Neutrophil (primary cell): ENCODE data around the gene CIT.

Experiments used
- H3K27ac ChIP-seq: fragments of 200-600 bp; sonication (generic); 2 replicates; pipeline ENCODE4 v1.5.1; 2016; ENCODE audit warnings: mild to moderate bottlenecking, moderate library complexity
- H3K27me3 ChIP-seq: fragments of 200-600 bp; sonication (generic); 2 replicates; pipeline ENCODE4 v1.6.0; 2016; ENCODE audit warnings: mild to moderate bottlenecking
- H3K36me3 ChIP-seq: fragments of 200-600 bp; sonication (generic); 2 replicates; pipeline ENCODE4 v1.5.1; 2017
- H3K4me1 ChIP-seq, 2 experiments: fragments of 200-600 bp in 1 of 2; sonication (generic) in 1 of 2; 1 replicate in 1 of 2; 2 replicates in 1 of 2; pipeline versions ENCODE4 v1.5.1 to v1.6.1; 2013 to 2016; ENCODE audit warnings: low read depth in 1 of 2, low read length in 1 of 2, mild to moderate bottlenecking in 1 of 2, moderate library complexity in 1 of 2; ENCODE audit not compliant: control insufficient read depth in 1 of 2, insufficient read depth in 1 of 2
- H3K4me3 ChIP-seq, 2 experiments: fragments of 200-600 bp in 1 of 2; sonication (generic) in 1 of 2; 1 replicate in 1 of 2; 2 replicates in 1 of 2; pipeline ENCODE4 v1.5.1; 2013 to 2016; ENCODE audit warnings: low read depth in 1 of 2, low read length in 1 of 2, mild to moderate bottlenecking in 1 of 2, moderate library complexity in 1 of 2
- H3K9me3 ChIP-seq: fragments of 200-600 bp; sonication (generic); 2 replicates; pipeline ENCODE4 v1.5.1; 2016
- TF ChIP-seq, protein P1 (sequence below): fragments of 200-600 bp; sonication (generic); IDR thresholded peaks from 2 replicates; pipeline ENCODE4 v1.5.1; 2016; ENCODE audit warnings: antibody characterized with exemption

The CIT gene

DNA sequence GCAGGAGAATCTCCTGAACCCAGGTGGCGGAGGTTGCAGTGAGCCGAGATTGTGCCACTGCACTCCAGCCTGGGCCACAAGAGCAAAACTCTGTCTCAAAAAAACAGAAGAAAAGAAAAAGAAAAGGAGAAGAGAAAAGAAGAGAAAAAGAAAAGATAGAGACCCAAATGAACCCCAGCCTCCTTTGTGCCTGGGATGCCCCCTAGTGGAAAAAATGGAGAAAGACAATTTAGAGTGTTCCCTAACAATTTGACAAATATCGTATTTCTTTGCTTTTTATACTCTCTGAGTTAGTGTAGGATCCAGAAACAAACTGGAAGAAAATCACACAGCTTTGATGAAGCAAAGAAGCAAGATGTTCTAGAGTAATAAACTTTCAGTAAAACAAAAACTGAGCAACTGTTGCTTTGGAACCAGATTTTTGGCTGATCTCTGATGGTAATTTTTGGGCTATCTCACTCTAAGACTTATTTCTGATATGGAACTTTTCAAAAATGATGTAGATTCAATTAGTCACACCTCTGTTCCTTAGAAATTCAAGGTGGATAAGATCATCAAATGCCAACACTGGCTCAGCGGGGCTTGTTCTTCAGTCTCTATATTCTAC is 227.8 kb downstream of the CIT start:
- Histone ChIP-seq H3K4me3 (no peak overlapping the region), H3K9me3 (no peaks in the 10 kb centered on the region), H3K4me1 (no peaks in the 10 kb centered on the region), H3K27me3 (no peaks in the 10 kb centered on the region), H3K36me3 (no peaks in the 10 kb centered on the region), H3K27ac (no peak overlapping the region)
- TF ChIP-seq, protein P1, sequence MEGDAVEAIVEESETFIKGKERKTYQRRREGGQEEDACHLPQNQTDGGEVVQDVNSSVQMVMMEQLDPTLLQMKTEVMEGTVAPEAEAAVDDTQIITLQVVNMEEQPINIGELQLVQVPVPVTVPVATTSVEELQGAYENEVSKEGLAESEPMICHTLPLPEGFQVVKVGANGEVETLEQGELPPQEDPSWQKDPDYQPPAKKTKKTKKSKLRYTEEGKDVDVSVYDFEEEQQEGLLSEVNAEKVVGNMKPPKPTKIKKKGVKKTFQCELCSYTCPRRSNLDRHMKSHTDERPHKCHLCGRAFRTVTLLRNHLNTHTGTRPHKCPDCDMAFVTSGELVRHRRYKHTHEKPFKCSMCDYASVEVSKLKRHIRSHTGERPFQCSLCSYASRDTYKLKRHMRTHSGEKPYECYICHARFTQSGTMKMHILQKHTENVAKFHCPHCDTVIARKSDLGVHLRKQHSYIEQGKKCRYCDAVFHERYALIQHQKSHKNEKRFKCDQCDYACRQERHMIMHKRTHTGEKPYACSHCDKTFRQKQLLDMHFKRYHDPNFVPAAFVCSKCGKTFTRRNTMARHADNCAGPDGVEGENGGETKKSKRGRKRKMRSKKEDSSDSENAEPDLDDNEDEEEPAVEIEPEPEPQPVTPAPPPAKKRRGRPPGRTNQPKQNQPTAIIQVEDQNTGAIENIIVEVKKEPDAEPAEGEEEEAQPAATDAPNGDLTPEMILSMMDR: peak; percentile 50

DNA sequence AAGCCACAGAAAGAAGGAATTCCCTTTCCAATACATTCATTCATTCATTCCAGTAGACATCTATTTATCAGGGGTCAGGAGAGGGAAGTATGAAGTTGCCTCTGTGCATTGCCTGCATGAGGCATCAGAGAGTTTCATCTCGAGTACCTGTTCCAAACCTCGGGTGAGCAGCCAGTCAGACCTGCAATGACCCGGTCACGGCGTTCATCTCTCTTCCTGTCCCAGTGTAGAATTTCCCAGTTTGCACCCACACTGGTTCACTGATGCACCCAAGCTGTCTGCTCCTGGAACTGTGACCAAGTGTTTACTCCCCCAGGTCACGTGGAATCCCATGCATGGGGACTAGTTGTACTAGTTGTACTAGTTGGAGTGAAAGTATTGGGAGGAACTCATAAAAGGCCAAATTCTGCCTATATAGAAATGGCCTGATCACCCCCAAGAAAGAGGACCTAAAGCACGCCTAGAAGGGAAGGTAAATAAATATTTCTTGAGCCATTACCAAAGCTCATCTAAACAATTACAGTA is 231.5 kb downstream of the CIT start:
- no peak overlapping the region for H3K27ac ChIP-seq
- H3K27me3 ChIP-seq: peaks cover 3% of the 10 kb centered on the region
- H3K36me3 ChIP-seq: no peaks in the 10 kb centered on the region
- no peaks in the 10 kb centered on the region for H3K9me3 ChIP-seq
- no peaks in the 10 kb centered on the region for H3K4me1 ChIP-seq
- H3K4me3 ChIP-seq: no peak overlapping the region
- TF ChIP-seq, protein P1: no peak

DNA sequence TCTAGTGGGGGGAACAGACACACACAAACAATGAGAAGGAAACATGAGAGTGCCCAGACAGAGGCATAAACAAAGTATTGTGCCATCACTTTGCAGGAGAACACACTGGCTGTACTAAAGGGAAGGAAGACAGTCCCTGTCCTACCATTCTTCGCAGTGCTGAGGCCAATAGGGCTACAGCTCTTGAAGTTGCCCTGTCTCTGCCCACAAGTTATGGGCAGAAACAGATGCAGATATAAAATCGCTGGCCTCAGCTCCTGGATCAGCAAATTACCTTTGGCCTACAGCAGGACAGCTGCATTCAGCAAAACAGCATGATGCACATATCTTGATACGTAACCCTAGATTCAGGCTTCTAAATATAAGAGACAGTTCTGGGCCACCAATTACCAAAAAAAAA is 232.2 kb downstream of the CIT start:
- Histone ChIP-seq H3K36me3 (no peaks in the 10 kb centered on the region), H3K9me3 (no peaks in the 10 kb centered on the region), H3K27me3 (peaks cover 3% of the 10 kb centered on the region), H3K27ac (no peak overlapping the region), H3K4me1 (no peaks in the 10 kb centered on the region), H3K4me3 (no peak overlapping the region)
- TF ChIP-seq, protein P1: no peak

DNA sequence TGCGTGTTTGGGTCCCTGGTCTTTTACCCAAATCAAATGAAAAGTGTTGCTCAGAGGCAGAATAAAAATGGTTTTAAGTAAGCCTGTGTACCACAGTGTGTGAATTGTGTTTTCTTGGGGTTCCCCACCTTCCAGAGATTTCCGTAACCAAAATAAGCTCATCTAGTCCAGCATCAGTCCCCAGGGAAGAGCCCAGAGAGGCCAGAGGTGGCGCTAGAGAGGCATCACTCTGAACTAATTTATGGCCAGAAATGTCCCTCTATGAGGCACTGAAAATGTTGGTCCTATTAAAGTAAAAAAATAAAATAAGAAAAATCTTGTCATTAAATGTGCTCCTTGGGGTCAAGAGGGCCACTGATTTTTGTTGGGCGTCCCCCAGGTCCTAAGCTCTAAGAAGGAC is 234.1 kb downstream of the CIT start:
- no peaks in the 10 kb centered on the region for H3K9me3 ChIP-seq
- H3K4me3 ChIP-seq: no peak overlapping the region
- H3K36me3 ChIP-seq: no peaks in the 10 kb centered on the region
- TF ChIP-seq, protein P1: no peak
- H3K27ac ChIP-seq: no peak overlapping the region
- no peaks in the 10 kb centered on the region for H3K4me1 ChIP-seq
- H3K27me3 ChIP-seq: peaks cover 4% of the 10 kb centered on the region
